GM21576 (cell line): ENCODE results near the gene KCTD16.

Experiments
- ATAC-seq: cut with Tn5 transposase; IDR thresholded peaks from one replicate; pipeline ENCODE4 v1.9.1; 2021; ENCODE audit warnings: mild to moderate bottlenecking, moderate library complexity; ENCODE audit not compliant: unreplicated experiment

The KCTD16 gene

DNA sequence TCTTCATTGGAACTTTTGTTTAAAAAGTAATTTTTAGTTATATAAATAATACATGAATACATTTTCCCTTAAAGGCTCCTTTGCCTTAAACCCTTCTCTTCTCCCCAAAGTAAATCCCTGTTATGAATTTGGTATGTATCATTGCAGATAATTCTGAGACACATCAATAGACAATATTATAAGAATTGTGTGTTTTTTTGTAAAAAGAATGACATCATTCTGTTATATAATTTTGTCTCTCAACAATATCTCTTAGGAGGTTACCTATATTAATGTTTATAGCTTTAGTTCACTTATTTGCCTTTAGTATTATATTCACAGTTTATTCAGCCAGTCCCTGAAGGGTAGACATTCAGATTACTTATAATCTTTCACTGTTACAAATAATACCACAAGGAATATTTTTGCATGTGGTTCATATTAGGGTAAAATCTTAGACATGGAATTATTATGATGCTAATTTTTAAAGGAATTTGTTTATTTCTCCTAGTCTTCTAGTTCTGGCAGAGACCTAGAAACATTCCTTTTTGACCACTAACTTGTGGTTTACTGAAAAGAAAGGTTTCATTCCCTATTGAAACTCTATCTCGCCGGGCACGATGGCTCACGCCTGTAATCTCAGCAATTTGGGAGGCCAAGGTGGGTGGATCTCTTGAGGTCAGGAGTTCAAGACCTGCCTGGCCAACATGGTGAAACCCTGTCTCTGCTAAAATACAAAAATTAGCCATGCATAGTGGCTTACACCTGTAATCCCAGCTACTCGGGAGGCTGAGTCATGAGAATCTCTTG is 105.6 kb downstream of the KCTD16 start:
- ATAC-seq: no peak

DNA sequence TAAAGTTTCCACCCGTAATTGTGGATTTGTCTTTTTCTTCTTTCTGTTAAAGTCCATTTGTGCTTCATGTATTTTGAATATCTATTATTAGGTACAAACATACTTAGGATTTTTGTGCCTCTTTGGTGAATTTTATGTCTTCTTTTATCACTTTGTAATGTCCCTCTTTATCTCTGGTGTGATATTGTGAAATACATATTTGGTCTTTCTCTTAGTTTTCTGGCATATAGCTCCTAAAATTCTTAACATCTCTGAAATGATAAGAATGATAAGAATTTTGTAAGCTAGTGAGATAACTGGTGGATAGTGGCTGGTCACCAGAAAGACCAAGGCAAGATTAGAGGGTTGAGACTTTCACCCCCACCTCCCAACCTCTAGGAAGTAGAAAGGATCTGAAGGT is 111.1 kb downstream of the KCTD16 start:
- ATAC-seq: no peak

GRCh38 chr5:144284036-144284435 is 113.4 kb downstream of the KCTD16 start:
- ATAC-seq: no peak

GRCh38 chr5:144284931-144285502 is 114.3 kb downstream of the KCTD16 start:
- ATAC-seq: no peak

DNA sequence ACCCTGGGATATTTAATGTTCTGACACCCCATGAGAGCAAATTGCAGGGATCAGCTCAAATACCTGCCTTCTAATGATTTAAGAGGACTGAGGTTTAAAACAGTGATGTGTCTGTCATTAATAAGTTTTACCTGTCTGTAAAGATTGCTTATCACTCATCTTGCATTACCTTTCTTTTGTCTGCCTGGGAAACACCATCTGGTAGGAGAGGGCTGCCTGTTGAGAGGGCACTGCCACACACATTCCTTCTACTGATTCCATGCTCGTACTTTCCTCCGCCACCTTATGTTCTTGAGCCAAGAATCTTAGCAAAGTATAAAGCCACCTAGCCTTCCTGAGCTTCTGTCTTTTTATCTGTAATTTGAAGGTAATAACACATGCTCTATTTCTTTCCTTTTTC is 118.6 kb downstream of the KCTD16 start:
- no peak for ATAC-seq

- no peak for ATAC-seq
These were observed 121.4 kb downstream of the KCTD16 start for GRCh38 chr5:144292029-144292428.

- no peak for ATAC-seq
These were observed 124.6 kb downstream of the KCTD16 start for GRCh38 chr5:144295284-144295683.

- ATAC-seq: no peak
These were observed 126.4 kb downstream of the KCTD16 start for GRCh38 chr5:144297081-144297480.

DNA sequence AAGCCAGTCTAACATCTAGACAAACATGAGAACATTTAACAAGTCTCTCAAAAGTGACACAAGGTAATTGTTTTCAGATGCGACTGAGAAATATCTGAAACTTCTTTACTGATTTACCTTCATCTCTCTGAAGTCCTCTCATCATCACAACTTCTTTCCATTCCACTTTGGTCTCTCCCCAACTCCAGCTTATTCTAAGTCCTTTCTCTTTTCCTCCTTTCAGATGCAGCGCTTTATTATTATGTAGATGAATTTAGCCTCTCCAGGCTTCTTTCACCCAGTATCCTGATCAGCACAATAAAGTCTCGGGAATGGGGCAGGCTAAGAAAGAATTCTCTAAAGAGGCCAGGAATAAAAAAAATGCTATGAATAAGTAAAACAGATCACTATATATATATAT is 128.0 kb downstream of the KCTD16 start:
- ATAC-seq: no peak

GRCh38 chr5:144304688-144305087 is 134.0 kb downstream of the KCTD16 start:
- ATAC-seq: no peak

GRCh38 chr5:144307736-144308135 is 137.1 kb downstream of the KCTD16 start:
- ATAC-seq: no peak

GRCh38 chr5:144308174-144308573 is 137.5 kb downstream of the KCTD16 start:
- ATAC-seq: no peak

DNA sequence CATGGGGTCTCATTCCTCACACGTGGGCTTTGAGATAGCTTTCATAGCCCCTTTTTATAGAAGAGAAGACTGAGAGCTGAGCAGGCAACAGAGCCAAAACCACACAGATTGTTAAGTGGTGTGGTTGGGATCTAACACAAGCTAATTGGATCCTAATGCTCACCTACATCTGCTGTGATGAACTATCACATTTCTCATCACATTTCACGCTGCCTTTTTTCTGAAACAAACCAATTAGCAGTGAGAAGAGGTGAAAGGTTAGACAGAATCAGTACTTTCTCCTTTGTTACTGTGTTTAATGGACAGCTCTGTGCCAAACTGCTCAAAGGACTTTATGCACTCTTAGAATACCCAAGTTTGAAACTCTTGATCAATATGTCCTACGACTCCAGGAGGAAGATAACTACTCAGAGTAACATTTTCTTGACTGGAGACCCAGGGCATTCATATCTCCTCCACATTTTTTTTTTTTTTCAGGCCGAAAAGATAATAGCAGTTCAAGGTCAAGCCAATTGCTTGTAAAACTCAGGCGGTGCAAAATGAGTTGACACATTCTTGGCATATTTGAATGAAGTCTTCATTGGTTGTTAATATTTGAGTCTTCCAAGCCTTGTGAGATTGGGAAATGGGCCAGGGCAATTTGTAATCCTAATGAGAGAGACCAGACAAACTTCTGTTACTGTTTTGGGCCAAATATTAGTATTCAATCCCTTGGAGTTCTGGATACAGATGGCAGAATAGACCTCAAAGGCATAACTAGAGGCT is 138.4 kb downstream of the KCTD16 start:
- no peak for ATAC-seq

- no peak for ATAC-seq
These were observed 139.9 kb downstream of the KCTD16 start for GRCh38 chr5:144310621-144311020.

- ATAC-seq: no peak
These were observed 142.6 kb downstream of the KCTD16 start for GRCh38 chr5:144313147-144313726.

DNA sequence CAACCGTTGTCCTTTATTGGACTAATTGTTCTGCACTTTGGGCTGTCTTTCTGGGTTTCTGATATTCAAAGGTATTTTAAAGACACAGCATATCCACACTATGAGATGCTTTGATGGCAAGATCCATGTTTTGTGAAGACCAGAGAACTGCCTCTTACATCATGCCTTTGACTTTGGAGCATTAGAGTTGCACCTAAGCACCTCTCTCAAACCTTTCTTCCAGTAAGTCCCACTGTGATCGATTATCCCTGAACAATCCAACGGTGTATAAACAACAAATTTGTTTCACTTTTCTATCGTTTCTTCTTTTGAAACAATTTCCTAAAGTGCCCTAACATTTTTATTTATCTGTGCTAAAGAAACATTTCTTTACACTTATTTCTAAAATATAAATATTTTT is 144.4 kb downstream of the KCTD16 start:
- no peak for ATAC-seq

DNA sequence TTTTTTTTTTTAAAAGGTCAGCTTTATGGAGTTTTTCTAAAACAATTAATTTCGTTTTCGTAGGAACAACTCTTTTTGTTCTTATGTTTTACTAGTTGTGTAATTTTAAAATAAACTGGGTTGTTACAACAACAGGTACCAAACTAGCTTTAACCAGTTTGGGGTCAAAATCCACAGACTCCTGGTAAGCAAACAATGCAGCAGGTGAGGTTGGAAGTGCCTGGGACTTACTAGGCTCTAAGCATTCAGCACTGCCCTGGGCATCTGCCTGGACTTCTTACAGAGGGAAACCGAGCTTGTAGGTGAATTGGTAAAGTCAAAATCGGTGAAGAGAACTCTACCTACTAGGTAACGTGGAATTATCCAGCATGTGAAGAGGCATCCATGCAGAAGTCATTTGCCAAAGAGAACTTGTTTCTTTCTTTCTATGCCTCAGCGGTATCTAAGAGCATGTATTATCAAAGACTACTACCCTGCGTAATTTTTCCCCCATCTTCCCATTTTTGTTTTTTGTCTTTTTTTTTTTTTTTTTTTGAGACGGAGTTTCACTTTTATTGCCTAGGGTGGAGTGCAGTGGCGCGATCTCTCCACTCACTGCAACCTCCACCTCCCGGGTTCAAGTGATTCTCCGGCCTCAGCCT is 145.4 kb downstream of the KCTD16 start:
- no peak for ATAC-seq

DNA sequence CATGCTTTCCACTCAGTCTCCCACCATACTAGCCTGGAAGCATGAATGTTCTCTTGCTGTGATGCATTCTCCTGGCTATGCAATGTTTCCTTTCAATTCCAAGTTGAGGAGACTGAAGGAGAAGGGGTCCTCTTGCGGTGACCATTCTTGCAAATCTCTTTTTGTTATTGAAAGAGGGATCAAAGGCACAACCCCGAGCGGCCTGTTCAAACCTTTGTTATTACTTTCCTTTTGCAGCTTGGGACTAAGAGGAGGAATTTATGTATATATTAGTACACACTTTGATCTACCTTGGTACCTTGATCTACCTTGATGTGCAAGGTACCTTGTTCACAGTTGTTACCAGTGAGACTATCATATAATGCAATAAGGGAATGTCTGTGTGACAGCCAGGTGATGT is 147.3 kb downstream of the KCTD16 start:
- ATAC-seq: no peak

- ATAC-seq: no peak
These were observed 147.8 kb downstream of the KCTD16 start for GRCh38 chr5:144318460-144318859.

GRCh38 chr5:144323181-144323580 is 152.5 kb downstream of the KCTD16 start:
- ATAC-seq: no peak

- ATAC-seq: no peak
These were observed 154.9 kb downstream of the KCTD16 start for GRCh38 chr5:144325532-144325931.
